K562 (cell line): Measurements from ENCODE around the gene HKDC1. TPM values are rescaled to one million over a fixed set of nuclear protein-coding genes. Genes with fewer than 3 reads are reported as not detected.

Experiments
- ATAC-seq: fragments of 200-7000 bp; cut with Tn5 transposase; 3 replicates; pipeline ENCODE4 v1.9.1; 2020; ENCODE audit warnings: moderate library complexity
- BruUV-seq: library from RNA; stranded (reverse); fragments of 400-500 nt; replicated peaks from 2 replicates; lab custom pipeline; 2021; lab: Mats Ljungman, UMichigan
- CTCF ChIA-PET: fragments of 300-600 bp; formaldehyde crosslinking; extraction: SDS; loops from one replicate; lab custom pipeline; 2021; ENCODE audit warnings: low intra/inter-chr PET ratio; lab: Yijun Ruan, JAX
- POLR2A ChIA-PET: fragments of 300-600, 350-650 bp; sonication (Branson Sonifier 250); formaldehyde crosslinking; extraction: SDS; loops from one replicate; lab custom pipeline; 2021; ENCODE audit warnings: antibody characterized with exemption, inconsistent platforms; lab: Yijun Ruan, JAX
- DNase-seq, 4 experiments: peaks; one replicate each; pipeline versions ENCODE4 v3.0.0 to v3.0.0-alpha.2; 2011 to 2018; ENCODE audit warnings: low spot score in 3 of 4, mixed read lengths in 3 of 4; ENCODE audit errors: extremely low read depth in 1 of 4
- FAIRE-seq: peaks from 2 replicates; lab custom pipeline; 2011; peaks lifted over from hg19 to GRCh38; lab: Jason Lieb, UNC
- H2AFZ ChIP-seq: 2 replicates; pipeline ENCODE4 v1.6.0; 2011; ENCODE audit warnings: low read depth, low read length, control low read depth, inconsistent platforms
- H3K27ac ChIP-seq: fragments of 200-600 bp; 3 replicates; pipeline ENCODE4 v1.8.0; 2011; ENCODE audit warnings: low read depth, mild to moderate bottlenecking, control low read depth, inconsistent platforms, low read length, moderate library complexity, mixed read lengths; ENCODE audit errors: extremely low read depth
- H3K27me3 ChIP-seq, 2 experiments: fragments of 300-600 bp in 1 of 2; 2 replicates in 1 of 2; 3 replicates in 1 of 2; pipeline versions ENCODE4 v1.6.0 to v1.8.0; 2011; ENCODE audit warnings: inconsistent platforms in 2 of 2, low read length in 2 of 2, mild to moderate bottlenecking in 1 of 2, mixed read lengths in 1 of 2, moderate library complexity in 1 of 2; ENCODE audit not compliant: control insufficient read depth in 2 of 2, insufficient read depth in 2 of 2
- H3K36me3 ChIP-seq: fragments of 300-600 bp; 3 replicates; pipeline ENCODE4 v1.8.0; 2011; ENCODE audit warnings: mild to moderate bottlenecking, low read length, inconsistent platforms; ENCODE audit not compliant: control insufficient read depth, insufficient read depth
- H3K4me1 ChIP-seq, 2 experiments: fragments of 200-600 bp in 1 of 2; replicated peaks in 1 of 2; 2 replicates in 1 of 2; 3 replicates in 1 of 2; pipeline versions ENCODE4 v1.5.1 to v1.8.0; 2011; ENCODE audit warnings: inconsistent platforms in 2 of 2, low read length in 2 of 2, mild to moderate bottlenecking in 1 of 2, mixed read lengths in 1 of 2, moderate library complexity in 1 of 2; ENCODE audit not compliant: control insufficient read depth in 2 of 2, insufficient read depth in 2 of 2
- H3K4me2 ChIP-seq: 2 replicates; pipeline ENCODE4 v1.6.1; 2011; ENCODE audit warnings: low read length, control low read depth, inconsistent platforms, mixed read lengths; ENCODE audit not compliant: insufficient read depth
- H3K4me3 ChIP-seq: fragments of 200-600 bp; sonication (generic), shearing (Covaris generic); 2 replicates; pipeline ENCODE4 v1.5.1; 2016; ENCODE audit warnings: control low read depth, inconsistent platforms
- H3K79me2 ChIP-seq: fragments of 200-600 bp; 3 replicates; pipeline ENCODE4 v1.8.0; 2011; ENCODE audit warnings: low read length, inconsistent platforms; ENCODE audit not compliant: control insufficient read depth, insufficient read depth
- H3K9ac ChIP-seq, 2 experiments: 2 replicates each; pipeline versions ENCODE4 v1.6.0 to v1.6.1; 2011; ENCODE audit warnings: low read depth in 2 of 2, low read length in 2 of 2, control low read depth in 1 of 2, inconsistent platforms in 1 of 2, mild to moderate bottlenecking in 1 of 2, mixed read lengths in 1 of 2; ENCODE audit not compliant: insufficient read depth in 1 of 2
- H3K9me1 ChIP-seq: one replicate; pipeline ENCODE4 v1.6.0; 2011; ENCODE audit warnings: inconsistent platforms, mild to moderate bottlenecking, low read length, moderate library complexity; ENCODE audit not compliant: control insufficient read depth, insufficient read depth
- H3K9me3 ChIP-seq: replicated peaks from 2 replicates; pipeline ENCODE4 v1.5.1; 2011; ENCODE audit warnings: low read depth, low read length, inconsistent platforms; ENCODE audit not compliant: control insufficient read depth, insufficient read depth
- H4K20me1 ChIP-seq: replicated peaks from 2 replicates; pipeline ENCODE4 v1.6.1; 2011; ENCODE audit warnings: low read length, inconsistent platforms, mixed read lengths; ENCODE audit not compliant: control insufficient read depth, insufficient read depth
- ZBTB40 ChIP-seq, 2 experiments: fragments of 450-650 bp in 1 of 2; sonication (generic) in 1 of 2; formaldehyde crosslinking in 1 of 2; IDR thresholded peaks; 2 replicates each; pipeline versions ENCODE4 v1.7.1 to v1.9.0; 2016 to 2022; ENCODE audit warnings: inconsistent platforms in 1 of 2, mild to moderate bottlenecking in 1 of 2, missing genetic modification reagents in 1 of 2
- WGBS: fragments of 100-300 bp; shearing (Covaris generic); methylation state at CpG from one replicate; pipeline ENCODE4 v1.1.6; 2016; ENCODE audit warnings: low coverage, mixed read lengths; ENCODE audit not compliant: insufficient coverage; ENCODE audit errors: missing lambda C conversion rate; 5-methylcytosine and 5-hydroxymethylcytosine counted together
- in situ Hi-C: fragments of 300-500 bp; cut with MboI; formaldehyde crosslinking; loops from 4 replicates; pipeline ENCODE4 v1.15.0; 2018; ENCODE audit warnings: inconsistent platforms, mixed read lengths
- intact Hi-C: fragments of 100-400 bp; cut with micrococcal nuclease; formaldehyde crosslinking; loops from 2 replicates; pipeline ENCODE4 v1.14.2; 2022
- polyA plus RNA-seq, 8 experiments: library from polyadenylated mRNA; depleted of rRNA in 4 of 8; stranded (reverse) in 5 of 8; unstranded in 3 of 8; fragments of >200 nt; fragmentation: Nextera tagmentation in 2 of 8; fragmentation: Illumina TruSeq in 1 of 8; extraction: Ambion mirVana in 2 of 8; extraction: Trizol in 1 of 8; gene quantifications; 2 replicates each; pipeline versions ENCODE4 v1.2.1 to v1.2.3, GENCODE V29; 2011 to 2014; ENCODE audit warnings: inconsistent platforms in 1 of 8, missing spikeins in 1 of 8
- total RNA-seq, 7 experiments: library from RNA; depleted of rRNA in 6 of 7; stranded (reverse); fragments of >200 nt in 6 of 7; fragmentation: Illumina TruSeq in 2 of 7; extraction: Trizol in 2 of 7; gene quantifications; 2 replicates each; pipeline versions ENCODE4 v1.2.1 to v1.2.3, GENCODE V29; 2011 to 2021; ENCODE audit warnings: low replicate concordance in 1 of 7
- TF ChIP-seq, protein P1 (sequence below): IDR thresholded peaks from 3 replicates; pipeline ENCODE4 v1.6.1; 2011; ENCODE audit warnings: borderline replicate concordance, mild to moderate bottlenecking; ENCODE audit not compliant: insufficient read length, insufficient read depth
- TF ChIP-seq, protein P2 (sequence below): fragments of 200-800 bp; sonication (Bioruptor generic); IDR thresholded peaks from 2 replicates; pipeline ENCODE4 v1.6.1; 2017; ENCODE audit warnings: missing genetic modification characterization, missing compliant biosample characterization

Gene HKDC1
- total and polyA plus RNA-seq, 9 of the 15 experiments (the other 6 are each of a cell fraction or from before 2014, with no cell fraction given), result 0.04 to 0.22 (median 0.11) TPM; not detected in 5

DNA sequence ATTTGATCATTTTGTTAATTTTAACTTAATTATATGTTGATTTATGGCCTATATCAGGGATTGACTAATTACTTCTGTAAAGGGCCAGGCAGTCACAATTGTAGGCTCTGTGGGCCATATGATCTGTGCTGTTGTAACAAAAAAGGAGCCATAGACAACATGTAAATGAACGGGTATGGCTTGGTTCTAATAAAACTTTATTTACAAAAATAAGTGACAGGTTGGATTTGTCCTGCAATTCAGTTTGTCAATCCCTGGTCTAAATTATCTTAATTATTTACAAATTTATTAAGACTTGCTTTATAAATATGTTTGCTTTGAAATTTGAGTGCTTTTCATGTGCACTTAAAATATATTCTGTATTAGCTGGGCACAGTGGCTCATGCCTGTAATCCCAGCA lies 55.3 kb downstream of the HKDC1 start:
- Histone ChIP-seq H2AFZ (no peak overlapping the region), H3K79me2 (no peaks in the 10 kb centered on the region), H3K9ac (no peak overlapping the region), H4K20me1 (no peaks in the 10 kb centered on the region), H3K4me2 (no peak overlapping the region), H3K4me1 (no peaks in the 10 kb centered on the region), H3K27me3 (no peaks in the 10 kb centered on the region), H3K9me1 (no peaks in the 10 kb centered on the region), H3K27ac (no peak overlapping the region), H3K9me3 (no peaks in the 10 kb centered on the region), H3K36me3 (no peaks in the 10 kb centered on the region), H3K4me3 (no peak overlapping the region)
- peak; percentile 93 for TF ChIP-seq ZBTB40 (IDR thresholded peaks at IDR 0.05)
- peak; percentile 89 for TF ChIP-seq ZBTB40 (CRISPR knock-in tag; IDR thresholded peaks at IDR 0.05)
- TF ChIP-seq, protein P1, sequence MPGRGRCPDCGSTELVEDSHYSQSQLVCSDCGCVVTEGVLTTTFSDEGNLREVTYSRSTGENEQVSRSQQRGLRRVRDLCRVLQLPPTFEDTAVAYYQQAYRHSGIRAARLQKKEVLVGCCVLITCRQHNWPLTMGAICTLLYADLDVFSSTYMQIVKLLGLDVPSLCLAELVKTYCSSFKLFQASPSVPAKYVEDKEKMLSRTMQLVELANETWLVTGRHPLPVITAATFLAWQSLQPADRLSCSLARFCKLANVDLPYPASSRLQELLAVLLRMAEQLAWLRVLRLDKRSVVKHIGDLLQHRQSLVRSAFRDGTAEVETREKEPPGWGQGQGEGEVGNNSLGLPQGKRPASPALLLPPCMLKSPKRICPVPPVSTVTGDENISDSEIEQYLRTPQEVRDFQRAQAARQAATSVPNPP, result no peak
- TF ChIP-seq, protein P2, sequence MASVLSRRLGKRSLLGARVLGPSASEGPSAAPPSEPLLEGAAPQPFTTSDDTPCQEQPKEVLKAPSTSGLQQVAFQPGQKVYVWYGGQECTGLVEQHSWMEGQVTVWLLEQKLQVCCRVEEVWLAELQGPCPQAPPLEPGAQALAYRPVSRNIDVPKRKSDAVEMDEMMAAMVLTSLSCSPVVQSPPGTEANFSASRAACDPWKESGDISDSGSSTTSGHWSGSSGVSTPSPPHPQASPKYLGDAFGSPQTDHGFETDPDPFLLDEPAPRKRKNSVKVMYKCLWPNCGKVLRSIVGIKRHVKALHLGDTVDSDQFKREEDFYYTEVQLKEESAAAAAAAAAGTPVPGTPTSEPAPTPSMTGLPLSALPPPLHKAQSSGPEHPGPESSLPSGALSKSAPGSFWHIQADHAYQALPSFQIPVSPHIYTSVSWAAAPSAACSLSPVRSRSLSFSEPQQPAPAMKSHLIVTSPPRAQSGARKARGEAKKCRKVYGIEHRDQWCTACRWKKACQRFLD, result no peak
- intact Hi-C loops (no loop called here), in situ Hi-C loops (no loop called here)
- DNase-seq (no peak), ATAC-seq (no peak), FAIRE-seq (no peak)
- POLR2A ChIA-PET, result interaction anchor here (1.2 kb wide), 1 partner anchor 10 kb away, joined by 3 read pairs; no protein-coding TSS in a partner anchor
- CTCF ChIA-PET, result no interaction called here
- 39% methylated on average over 1 of the region's 1 CpG for WGBS
- BruUV-seq, result no TSS peak
